ENCODE results near the gene ELL2. TPM values are rescaled to one million over a fixed set of nuclear protein-coding genes. Genes with fewer than 3 reads are reported as not detected.

The ELL2 gene
- polyA plus RNA-seq, 1 donor from 2014 or later, result 1.4 TPM

DNA sequence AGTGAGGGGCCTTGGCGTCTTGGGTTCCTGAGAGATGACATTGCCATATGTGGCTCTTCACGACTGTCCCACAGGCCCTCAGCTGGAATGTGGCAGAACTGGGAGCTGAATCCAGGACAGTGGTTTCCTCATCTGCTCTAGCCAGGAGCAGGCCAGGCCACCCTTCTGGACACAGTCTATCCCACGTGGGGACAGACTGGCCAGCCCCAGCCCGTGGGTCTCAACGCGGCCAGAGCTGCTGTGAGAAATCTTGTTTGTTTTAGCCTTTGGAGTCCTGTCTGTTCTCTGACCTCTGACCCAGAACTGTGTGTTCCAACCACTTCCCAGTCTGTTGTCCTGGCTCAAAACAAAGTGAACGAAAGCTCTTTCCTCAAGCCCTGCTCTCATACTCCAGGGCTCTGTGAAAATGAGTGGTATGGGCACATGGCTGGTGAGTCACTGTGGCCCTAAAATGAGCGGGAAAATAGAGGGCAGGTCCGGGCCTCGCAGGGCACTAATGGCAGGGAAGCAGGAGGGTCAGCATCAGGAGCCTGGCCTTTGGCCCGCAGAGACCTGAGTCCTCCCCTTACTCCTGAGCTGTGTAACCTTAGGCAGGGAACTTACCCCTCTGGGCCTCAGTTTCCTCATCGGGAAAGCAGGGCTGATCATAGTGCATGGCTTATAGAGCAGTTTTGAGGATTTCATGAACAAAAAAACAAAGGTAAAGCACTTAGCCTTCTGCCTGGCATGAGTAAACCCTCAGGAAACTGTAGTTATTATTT lies 104.3 kb downstream of the ELL2 start:
- no peak overlapping the region for H3K9ac ChIP-seq (ENCODE audit: low read length)
- no peaks in the 10 kb centered on the region for H4K20me1 ChIP-seq (ENCODE audit: insufficient read depth)
- no peak overlapping the region for H3K27ac ChIP-seq (ENCODE audit: low read length)
- no peaks in the 10 kb centered on the region for H3K9me3 ChIP-seq (ENCODE audit: low read length)
- no peak overlapping the region for H3K4me3 ChIP-seq (ENCODE audit: low read length)
- no peak overlapping the region for H2AFZ ChIP-seq (ENCODE audit: low read depth, low read length)
- no peaks in the 10 kb centered on the region for H3K9me2 ChIP-seq (ENCODE audit: insufficient read depth, low read length)
- H3K79me2 ChIP-seq (replicated peaks; ENCODE audit: insufficient read depth, low read length), result no peaks in the 10 kb centered on the region
- TF ChIP-seq, protein P1, sequence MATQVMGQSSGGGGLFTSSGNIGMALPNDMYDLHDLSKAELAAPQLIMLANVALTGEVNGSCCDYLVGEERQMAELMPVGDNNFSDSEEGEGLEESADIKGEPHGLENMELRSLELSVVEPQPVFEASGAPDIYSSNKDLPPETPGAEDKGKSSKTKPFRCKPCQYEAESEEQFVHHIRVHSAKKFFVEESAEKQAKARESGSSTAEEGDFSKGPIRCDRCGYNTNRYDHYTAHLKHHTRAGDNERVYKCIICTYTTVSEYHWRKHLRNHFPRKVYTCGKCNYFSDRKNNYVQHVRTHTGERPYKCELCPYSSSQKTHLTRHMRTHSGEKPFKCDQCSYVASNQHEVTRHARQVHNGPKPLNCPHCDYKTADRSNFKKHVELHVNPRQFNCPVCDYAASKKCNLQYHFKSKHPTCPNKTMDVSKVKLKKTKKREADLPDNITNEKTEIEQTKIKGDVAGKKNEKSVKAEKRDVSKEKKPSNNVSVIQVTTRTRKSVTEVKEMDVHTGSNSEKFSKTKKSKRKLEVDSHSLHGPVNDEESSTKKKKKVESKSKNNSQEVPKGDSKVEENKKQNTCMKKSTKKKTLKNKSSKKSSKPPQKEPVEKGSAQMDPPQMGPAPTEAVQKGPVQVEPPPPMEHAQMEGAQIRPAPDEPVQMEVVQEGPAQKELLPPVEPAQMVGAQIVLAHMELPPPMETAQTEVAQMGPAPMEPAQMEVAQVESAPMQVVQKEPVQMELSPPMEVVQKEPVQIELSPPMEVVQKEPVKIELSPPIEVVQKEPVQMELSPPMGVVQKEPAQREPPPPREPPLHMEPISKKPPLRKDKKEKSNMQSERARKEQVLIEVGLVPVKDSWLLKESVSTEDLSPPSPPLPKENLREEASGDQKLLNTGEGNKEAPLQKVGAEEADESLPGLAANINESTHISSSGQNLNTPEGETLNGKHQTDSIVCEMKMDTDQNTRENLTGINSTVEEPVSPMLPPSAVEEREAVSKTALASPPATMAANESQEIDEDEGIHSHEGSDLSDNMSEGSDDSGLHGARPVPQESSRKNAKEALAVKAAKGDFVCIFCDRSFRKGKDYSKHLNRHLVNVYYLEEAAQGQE (IDR thresholded peaks at IDR 0.05; ENCODE audit: borderline replicate concordance), result no peak
- no peak for TF ChIP-seq POLR2AphosphoS5 (IDR thresholded peaks at IDR 0.05)
- TF ChIP-seq MXI1 (conservative IDR thresholded peaks at IDR 0.05; ENCODE audit: poor library complexity, severe bottlenecking), result no peak
- no peak for TF ChIP-seq RAD21 (conservative IDR thresholded peaks at IDR 0.05)
- TF ChIP-seq EP300 (conservative IDR thresholded peaks at IDR 0.05; ENCODE audit: poor library complexity, severe bottlenecking), result no peak
- no peak for TF ChIP-seq EZH2 (IDR thresholded peaks at IDR 0.05; ENCODE audit: borderline replicate concordance, insufficient read depth, low read length, poor library complexity, severe bottlenecking)
- TF ChIP-seq, protein P2, sequence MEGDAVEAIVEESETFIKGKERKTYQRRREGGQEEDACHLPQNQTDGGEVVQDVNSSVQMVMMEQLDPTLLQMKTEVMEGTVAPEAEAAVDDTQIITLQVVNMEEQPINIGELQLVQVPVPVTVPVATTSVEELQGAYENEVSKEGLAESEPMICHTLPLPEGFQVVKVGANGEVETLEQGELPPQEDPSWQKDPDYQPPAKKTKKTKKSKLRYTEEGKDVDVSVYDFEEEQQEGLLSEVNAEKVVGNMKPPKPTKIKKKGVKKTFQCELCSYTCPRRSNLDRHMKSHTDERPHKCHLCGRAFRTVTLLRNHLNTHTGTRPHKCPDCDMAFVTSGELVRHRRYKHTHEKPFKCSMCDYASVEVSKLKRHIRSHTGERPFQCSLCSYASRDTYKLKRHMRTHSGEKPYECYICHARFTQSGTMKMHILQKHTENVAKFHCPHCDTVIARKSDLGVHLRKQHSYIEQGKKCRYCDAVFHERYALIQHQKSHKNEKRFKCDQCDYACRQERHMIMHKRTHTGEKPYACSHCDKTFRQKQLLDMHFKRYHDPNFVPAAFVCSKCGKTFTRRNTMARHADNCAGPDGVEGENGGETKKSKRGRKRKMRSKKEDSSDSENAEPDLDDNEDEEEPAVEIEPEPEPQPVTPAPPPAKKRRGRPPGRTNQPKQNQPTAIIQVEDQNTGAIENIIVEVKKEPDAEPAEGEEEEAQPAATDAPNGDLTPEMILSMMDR (IDR thresholded peaks at IDR 0.05; ENCODE audit: poor library complexity, severe bottlenecking), result no peak
- no peak for TF ChIP-seq SMC3 (conservative IDR thresholded peaks at IDR 0.05; ENCODE audit: poor library complexity)
- TF ChIP-seq TAF1 (IDR thresholded peaks at IDR 0.05; ENCODE audit: low read depth), result no peak
- no peaks in the 10 kb centered on the region for H3F3A ChIP-seq (ENCODE audit: insufficient read depth, low read length, poor library complexity, severe bottlenecking)
- H3K36me3 ChIP-seq (ENCODE audit: insufficient read depth, low read length), result no peaks in the 10 kb centered on the region
- H3K27me3 ChIP-seq (ENCODE audit: insufficient read depth, low read depth, low read length), result no peaks in the 10 kb centered on the region
- H3K4me2 ChIP-seq (ENCODE audit: low read length), result no peak overlapping the region

DNA sequence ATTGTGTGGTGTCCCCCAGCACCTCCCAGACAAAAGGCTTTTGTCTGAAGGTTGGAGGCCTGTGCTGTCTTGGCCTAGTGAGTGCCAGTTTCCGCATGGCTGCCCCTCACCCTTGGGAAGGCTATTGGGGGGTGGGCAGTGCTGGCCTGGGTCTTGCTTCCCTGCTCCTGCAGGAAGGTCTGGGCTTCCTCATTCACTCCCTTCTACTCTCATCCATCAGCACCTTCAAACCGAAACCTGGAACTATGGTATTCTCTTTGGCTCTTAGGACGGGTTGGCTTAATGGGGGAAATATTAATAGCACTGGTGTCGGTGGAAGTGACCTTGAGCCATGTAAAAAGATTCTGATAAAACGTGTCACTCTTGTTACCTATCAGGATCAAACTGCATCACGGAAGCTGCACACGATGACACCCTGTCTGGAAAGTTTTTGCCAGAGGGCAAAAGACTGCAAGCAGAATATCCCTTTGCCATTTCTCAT lies 105.1 kb downstream of the ELL2 start:
- H3K36me3 ChIP-seq (ENCODE audit: insufficient read depth, low read length), result no peaks in the 10 kb centered on the region
- no peaks in the 10 kb centered on the region for H3K79me2 ChIP-seq (replicated peaks; ENCODE audit: insufficient read depth, low read length)
- H3K27ac ChIP-seq (ENCODE audit: low read length), result no peak overlapping the region
- H3K4me3 ChIP-seq (ENCODE audit: low read length), result no peak overlapping the region
- H3K9me2 ChIP-seq (ENCODE audit: insufficient read depth, low read length), result no peaks in the 10 kb centered on the region
- H3K27me3 ChIP-seq (ENCODE audit: insufficient read depth, low read depth, low read length), result no peaks in the 10 kb centered on the region
- H4K20me1 ChIP-seq (ENCODE audit: insufficient read depth), result no peaks in the 10 kb centered on the region
- H2AFZ ChIP-seq (ENCODE audit: low read depth, low read length), result no peak overlapping the region
- no peak for TF ChIP-seq TAF1 (IDR thresholded peaks at IDR 0.05; ENCODE audit: low read depth)
- no peak for TF ChIP-seq EZH2 (IDR thresholded peaks at IDR 0.05; ENCODE audit: borderline replicate concordance, insufficient read depth, low read length, poor library complexity, severe bottlenecking)
- TF ChIP-seq, protein P1 (IDR thresholded peaks at IDR 0.05; ENCODE audit: borderline replicate concordance), result no peak
- no peak for TF ChIP-seq MXI1 (conservative IDR thresholded peaks at IDR 0.05; ENCODE audit: poor library complexity, severe bottlenecking)
- no peak for TF ChIP-seq SMC3 (conservative IDR thresholded peaks at IDR 0.05; ENCODE audit: poor library complexity)
- TF ChIP-seq, protein P2 (IDR thresholded peaks at IDR 0.05; ENCODE audit: poor library complexity, severe bottlenecking), result no peak
- no peak for TF ChIP-seq RAD21 (conservative IDR thresholded peaks at IDR 0.05)
- no peak for TF ChIP-seq EP300 (conservative IDR thresholded peaks at IDR 0.05; ENCODE audit: poor library complexity, severe bottlenecking)
- TF ChIP-seq POLR2AphosphoS5 (IDR thresholded peaks at IDR 0.05), result no peak
- H3K4me2 ChIP-seq (ENCODE audit: low read length), result no peak overlapping the region
- no peaks in the 10 kb centered on the region for H3F3A ChIP-seq (ENCODE audit: insufficient read depth, low read length, poor library complexity, severe bottlenecking)
- H3K9ac ChIP-seq (ENCODE audit: low read length), result no peak overlapping the region
- H3K9me3 ChIP-seq (ENCODE audit: low read length), result no peaks in the 10 kb centered on the region

Data from neural cell (in vitro differentiated cells).